Measurements from ENCODE around the gene COIL. TPM values are rescaled to one million over a fixed set of nuclear protein-coding genes. Genes with fewer than 3 reads are reported as not detected.

Gene COIL
- 15.6 to 19.5 TPM (median 16.4 TPM) in 5 replicates for total RNA-seq (2022; extraction: Qiagen RNA extraction; ENCODE audit: low read depth)

GRCh38 chr17:56960596-56961538 lies at the start of gene COIL:
Gene COIL (minus strand): TSS chr17:56961050. CDS start chr17:56961019, 31 bp downstream.

GRCh38 chr17:56977673-56978395 lies 17.0 kb upstream of the COIL start, which contains the start of gene SCPEP1:
Gene SCPEP1 (plus strand): TSS chr17:56978131. CDS start chr17:56978160, 29 bp downstream.

GRCh38 chr17:56913867-56914580 lies 46.8 kb downstream of the COIL start, which contains the start of gene TRIM25:
Gene TRIM25 (minus strand): TSS chr17:56914049. CDS start chr17:56913988, 61 bp downstream.

Other genes starting within 250 kb of the COIL start
- gene C17orf67, start 127.1 kb downstream of the COIL start, total RNA-seq (2022; extraction: Qiagen RNA extraction; ENCODE audit: low read depth), result 1.3 to 2.2 TPM (median 1.7 TPM) in 5 replicates
- 2.8 to 4.2 TPM (median 3.6 TPM) in 5 replicates for gene DGKE, start 126.9 kb downstream of the COIL start, total RNA-seq (2022; extraction: Qiagen RNA extraction; ENCODE audit: low read depth)
- 60.3 to 66.6 TPM (median 65.0 TPM) in 5 replicates for gene TRIM25, start 47.0 kb downstream of the COIL start, total RNA-seq (2022; extraction: Qiagen RNA extraction; ENCODE audit: low read depth)
- 38.7 to 43.3 TPM (median 41.6 TPM) in 5 replicates for gene SCPEP1, start 17.1 kb upstream of the COIL start, total RNA-seq (2022; extraction: Qiagen RNA extraction; ENCODE audit: low read depth)
- gene AKAP1, start 124.2 kb upstream of the COIL start, total RNA-seq (2022; extraction: Qiagen RNA extraction; ENCODE audit: low read depth), result 45.5 to 54.8 TPM (median 52.1 TPM) in 5 replicates

Measured in A549 treated with GW870086 at 1 μM for 4 hours (cell line).